HG03342 (cell line): ENCODE measurements around the gene TOM1.

ENCODE experiments used
- ATAC-seq: cut with Tn5 transposase; IDR thresholded peaks from one replicate; pipeline ENCODE4 v1.9.1; 2021; ENCODE audit warnings: mild to moderate bottlenecking, moderate library complexity; ENCODE audit not compliant: unreplicated experiment

The TOM1 gene

DNA sequence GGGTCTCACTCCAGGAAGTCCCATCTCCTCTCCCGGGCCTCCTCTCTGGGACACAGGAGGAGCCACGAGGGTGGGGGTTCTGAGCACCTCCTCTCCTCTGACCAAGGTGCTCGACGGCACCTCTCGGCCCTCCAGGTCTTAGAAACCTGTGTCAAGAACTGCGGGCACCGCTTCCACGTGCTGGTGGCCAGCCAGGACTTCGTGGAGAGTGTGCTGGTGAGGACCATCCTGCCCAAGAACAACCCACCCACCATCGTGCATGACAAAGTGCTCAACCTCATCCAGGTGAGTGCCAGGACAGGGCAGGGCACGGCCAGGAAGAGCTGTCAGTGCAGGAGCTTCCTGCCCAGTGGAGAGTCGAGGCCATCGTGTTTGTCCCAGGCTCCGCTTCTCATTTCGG is 23.2 kb downstream of the TOM1 start:
- no peak for ATAC-seq

- ATAC-seq: no peak
Observed at GRCh38 chr22:35323305-35323704, 23.6 kb downstream of the TOM1 start.

DNA sequence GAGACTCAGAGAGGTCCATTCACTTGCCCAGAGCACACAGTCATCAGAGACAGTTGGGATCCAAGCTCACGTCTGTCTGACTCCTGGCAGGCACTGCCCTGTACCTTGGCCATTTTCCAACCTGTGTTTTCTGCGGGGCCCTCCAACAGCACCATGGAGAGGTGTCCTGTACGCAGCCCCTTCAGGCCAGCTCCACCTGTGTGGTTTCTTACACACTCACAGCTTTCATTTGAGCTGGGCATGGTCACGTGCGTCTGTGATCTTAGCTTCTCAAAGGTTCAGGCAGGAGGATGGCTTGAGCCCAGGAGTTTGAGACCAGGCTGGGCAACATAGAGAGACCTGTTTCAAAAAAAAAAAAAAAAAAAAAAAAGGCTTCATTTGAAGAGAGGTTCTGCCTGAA is 24.4 kb downstream of the TOM1 start:
- no peak for ATAC-seq

DNA sequence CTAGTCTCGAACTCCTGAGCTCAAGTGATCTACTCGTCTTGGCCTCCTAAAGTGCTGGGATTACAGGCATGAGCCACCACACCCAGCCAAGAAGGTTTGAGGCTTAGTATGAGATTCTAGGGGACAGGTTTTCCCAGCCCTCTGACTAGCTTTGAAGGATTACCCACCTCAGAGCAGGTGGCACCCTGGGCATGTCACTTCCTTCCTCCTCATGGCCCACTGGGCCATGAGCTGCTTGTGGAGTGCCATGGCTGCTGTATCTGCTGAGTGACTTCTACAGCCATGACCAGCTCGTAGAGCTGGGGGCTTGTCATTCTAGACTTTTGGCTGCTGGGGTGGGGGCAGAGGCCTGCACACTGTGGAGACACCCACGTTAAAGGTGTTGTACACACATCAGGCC is 25.1 kb downstream of the TOM1 start:
- ATAC-seq: no peak

GRCh38 chr22:35325209-35325608 is 25.5 kb downstream of the TOM1 start:
- ATAC-seq: no peak

DNA sequence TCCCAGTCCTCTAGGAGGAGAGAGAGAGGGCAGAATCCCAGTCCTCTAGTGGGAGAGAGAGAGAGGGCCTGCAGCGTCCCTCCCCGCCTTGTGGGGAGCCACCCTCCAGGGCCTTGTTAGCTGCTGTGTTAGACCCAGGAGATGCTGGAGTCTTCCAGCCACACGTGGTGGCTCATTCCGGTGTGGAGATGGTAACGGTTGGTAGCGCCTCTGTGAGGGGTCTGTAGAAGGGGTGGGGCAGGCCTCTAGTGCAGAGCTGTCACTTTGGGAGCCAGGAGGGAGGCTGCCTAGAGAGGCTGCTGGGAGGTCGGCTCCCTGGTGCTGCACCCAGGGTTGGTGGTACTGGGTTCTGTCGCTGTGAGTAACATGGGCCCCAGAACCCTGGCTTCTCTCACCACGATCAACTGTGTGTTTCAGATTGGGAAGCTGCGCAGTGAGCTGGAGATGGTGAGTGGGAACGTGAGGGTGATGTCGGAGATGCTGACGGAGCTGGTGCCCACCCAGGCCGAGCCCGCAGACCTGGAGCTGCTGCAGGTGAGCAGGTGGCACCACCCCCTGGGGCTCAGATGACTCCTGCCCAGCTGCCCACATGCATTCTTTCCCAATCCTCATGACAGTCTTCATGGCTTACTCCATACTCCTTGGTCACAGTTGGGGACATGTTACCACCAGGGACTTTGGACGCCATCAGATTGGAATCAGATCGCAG is 27.3 kb downstream of the TOM1 start:
- no peak for ATAC-seq

GRCh38 chr22:35327690-35328471 is 28.2 kb downstream of the TOM1 start:
- ATAC-seq: no peak

DNA sequence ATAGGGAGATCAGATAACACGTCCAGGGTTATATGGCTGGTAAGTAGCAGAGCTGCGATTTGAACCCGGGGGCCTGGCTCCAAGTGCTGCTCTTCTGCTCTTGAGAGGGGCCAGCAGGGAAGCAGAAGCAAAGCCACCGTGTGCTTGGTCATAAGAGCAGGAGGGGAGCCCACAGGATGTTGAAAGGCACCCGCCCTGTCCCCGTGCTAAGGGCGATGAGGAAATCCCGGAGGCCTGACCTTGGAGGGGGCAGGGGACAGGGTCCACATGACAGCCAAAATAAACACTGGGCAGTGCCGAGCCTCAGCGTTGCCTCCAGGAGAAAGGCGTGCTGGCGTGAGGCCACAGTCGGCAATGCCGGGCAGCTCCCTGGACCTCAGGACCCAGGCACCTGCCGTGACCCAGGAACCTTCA is 28.8 kb downstream of the TOM1 start:
- no peak for ATAC-seq

GRCh38 chr22:35329114-35329847 is 29.6 kb downstream of the TOM1 start:
- no peak for ATAC-seq

DNA sequence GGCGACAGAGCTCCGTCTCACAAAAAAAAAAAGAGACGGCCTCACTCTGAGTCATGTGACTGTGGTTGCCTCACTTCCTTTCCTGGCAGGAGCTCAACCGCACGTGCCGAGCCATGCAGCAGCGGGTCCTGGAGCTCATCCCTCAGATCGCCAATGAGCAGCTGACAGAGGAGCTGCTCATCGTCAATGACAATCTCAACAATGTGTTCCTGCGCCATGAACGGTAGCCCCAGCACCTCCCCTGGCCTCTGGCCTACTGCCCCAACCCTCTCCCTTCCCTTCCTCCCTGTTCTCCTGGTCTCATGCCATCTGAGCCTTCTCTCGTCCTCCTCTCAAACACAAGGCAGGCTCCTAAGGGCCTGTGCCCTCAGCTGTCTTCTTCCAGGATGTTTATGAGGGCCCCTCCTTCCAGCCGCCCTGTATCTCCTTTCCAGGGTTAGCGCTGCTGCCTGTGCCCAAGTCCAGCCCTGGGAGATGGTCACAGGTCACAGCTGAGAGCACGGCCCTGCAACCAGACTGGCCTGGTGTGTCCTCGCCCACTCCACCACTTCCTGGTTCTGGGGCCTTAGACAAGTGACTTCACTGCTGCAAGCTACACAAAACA is 30.7 kb downstream of the TOM1 start:
- no peak for ATAC-seq

DNA sequence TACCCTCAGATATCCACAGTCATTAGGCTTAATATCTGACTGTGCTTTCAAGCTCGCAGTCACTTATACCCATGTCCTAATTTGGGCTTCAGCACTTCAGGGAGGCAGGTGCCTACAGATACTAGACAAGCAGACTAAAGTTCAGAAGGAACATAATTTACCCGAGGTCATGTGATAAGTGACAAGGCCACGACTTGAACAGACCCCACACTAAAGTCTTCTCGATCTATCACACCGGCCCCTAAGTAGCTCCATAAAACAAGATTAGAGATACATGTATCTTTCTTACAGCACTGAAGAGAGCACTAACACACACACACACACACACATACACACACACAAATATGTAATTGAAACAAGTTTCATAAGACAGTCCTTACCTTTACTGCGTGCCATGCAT is 32.6 kb downstream of the TOM1 start:
- ATAC-seq: no peak

GRCh38 chr22:35333220-35333619 is 33.5 kb downstream of the TOM1 start:
- ATAC-seq: no peak

DNA sequence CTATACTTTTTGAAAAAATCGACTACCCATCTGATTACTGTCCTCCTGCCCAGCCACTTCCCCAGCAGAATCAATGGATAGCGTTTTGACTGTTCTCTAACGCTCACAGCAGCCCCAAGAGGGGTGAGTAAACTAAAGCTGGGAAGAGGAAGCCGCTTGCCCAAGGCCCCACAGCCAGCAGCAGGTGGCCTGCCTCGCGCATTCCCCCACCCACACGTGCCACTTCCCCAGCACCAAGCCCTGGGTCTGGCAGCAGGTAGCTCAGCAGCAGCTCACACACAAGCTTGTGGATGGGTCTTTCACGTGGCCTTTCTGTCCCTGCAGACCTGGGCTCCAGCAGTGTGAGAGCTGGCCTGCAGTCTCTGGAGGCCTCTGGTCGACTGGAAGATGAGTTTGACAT is 34.3 kb downstream of the TOM1 start:
- no peak for ATAC-seq

- ATAC-seq: no peak
Observed at GRCh38 chr22:35335468-35335867, 35.8 kb downstream of the TOM1 start.

- ATAC-seq: no peak
Observed at GRCh38 chr22:35335936-35336781, 36.5 kb downstream of the TOM1 start.

GRCh38 chr22:35337932-35338331 is 38.2 kb downstream of the TOM1 start:
- ATAC-seq: no peak

GRCh38 chr22:35341090-35341874 is 41.6 kb downstream of the TOM1 start:
- no peak for ATAC-seq

- no peak for ATAC-seq
Observed at GRCh38 chr22:35342390-35342789, 42.7 kb downstream of the TOM1 start.

- ATAC-seq: no peak
Observed at GRCh38 chr22:35343664-35344550, 44.2 kb downstream of the TOM1 start.
